Activated CD8-positive, alpha-beta T cell treated with anti-CD3 and anti-CD28 coated beads for 36 hours (primary cell): ENCODE measurements around the gene CD80. TPM values are rescaled to one million over a fixed set of nuclear protein-coding genes. Genes with fewer than 3 reads are reported as not detected.
A peak's percentile ranks its signal among the peaks of the same experiment; 100 is the strongest.

Experiments
- ATAC-seq: fragments of 200-7000 bp; cut with Tn5 transposase; one replicate; pipeline ENCODE4 v1.10.0; 2021; ENCODE audit warnings: mild to moderate bottlenecking, moderate library complexity
- CTCF ChIA-PET: fragments of 350-600 bp; sonication (Branson Sonifier 250); formaldehyde crosslinking; loops from one replicate; lab custom pipeline; 2021; ENCODE audit warnings: antibody characterized with exemption; lab: Charles Lee
- POLR2A ChIA-PET: fragments of 350-600 bp; sonication (Branson Sonifier 250); formaldehyde crosslinking; loops from one replicate; lab custom pipeline; 2021; ENCODE audit warnings: antibody characterized with exemption; lab: Charles Lee
- DNase-seq: peaks from one replicate; pipeline ENCODE4 v3.0.0-alpha.2; 2020
- H3K27ac Mint-ChIP-seq: one replicate; pipeline ENCODE4 v1.8.0; 2021; ENCODE audit warnings: mild to moderate bottlenecking, mixed read lengths
- H3K27me3 Mint-ChIP-seq: one replicate; pipeline ENCODE4 v1.8.0; 2021; ENCODE audit warnings: mixed read lengths
- H3K36me3 Mint-ChIP-seq: one replicate; pipeline ENCODE4 v1.8.0; 2021; ENCODE audit warnings: low read depth, mixed read lengths
- H3K4me1 Mint-ChIP-seq: one replicate; pipeline ENCODE4 v1.8.0; 2021; ENCODE audit warnings: low read depth, mixed read lengths
- H3K4me3 Mint-ChIP-seq: one replicate; pipeline ENCODE4 v1.8.0; 2021; ENCODE audit warnings: mild to moderate bottlenecking, moderate library complexity, mixed read lengths
- H3K9me3 Mint-ChIP-seq: one replicate; pipeline ENCODE4 v1.8.0; 2021; ENCODE audit warnings: mixed read lengths
- intact Hi-C: fragments of 100-400 bp; cut with micrococcal nuclease; formaldehyde crosslinking; loops from one replicate; pipeline ENCODE4 v1.10.0; 2022
- total RNA-seq, 2 experiments: library from RNA; stranded (reverse); gene quantifications; one replicate each; pipeline ENCODE4 v1.2.3, GENCODE V29; 2021
- TF ChIP-seq, protein P1 (sequence below): fragments of 200-600 bp; IDR thresholded peaks from one replicate; pipeline ENCODE4 v1.8.0; 2022; ENCODE audit warnings: antibody characterized with exemption, mild to moderate bottlenecking

Gene CD80
- total RNA-seq, 2 experiments from 2014 or later, result 7.1 to 10.2 TPM

DNA sequence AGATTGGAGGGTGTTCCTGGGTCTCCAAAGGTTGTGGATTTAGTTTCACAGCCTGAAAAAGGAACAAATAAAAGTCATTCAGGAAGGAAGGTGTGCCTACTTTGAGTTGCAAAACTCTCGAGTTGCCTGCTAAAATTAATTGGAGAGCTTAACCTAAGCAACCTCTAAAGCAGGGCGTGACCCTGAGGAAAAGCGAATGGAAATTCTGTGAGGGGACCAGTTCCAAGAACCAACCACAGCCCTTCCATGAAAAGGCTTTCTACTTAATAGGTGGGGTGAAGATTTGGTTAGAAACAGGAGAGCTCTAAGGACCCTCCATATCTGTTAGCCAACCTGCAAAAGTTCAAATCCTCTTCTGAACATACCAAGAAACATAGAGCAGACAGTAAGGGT is 1.5 kb downstream of the CD80 start:
- DNase-seq (peak; percentile 75), ATAC-seq (peak; percentile 8)
- TF ChIP-seq, protein P1, sequence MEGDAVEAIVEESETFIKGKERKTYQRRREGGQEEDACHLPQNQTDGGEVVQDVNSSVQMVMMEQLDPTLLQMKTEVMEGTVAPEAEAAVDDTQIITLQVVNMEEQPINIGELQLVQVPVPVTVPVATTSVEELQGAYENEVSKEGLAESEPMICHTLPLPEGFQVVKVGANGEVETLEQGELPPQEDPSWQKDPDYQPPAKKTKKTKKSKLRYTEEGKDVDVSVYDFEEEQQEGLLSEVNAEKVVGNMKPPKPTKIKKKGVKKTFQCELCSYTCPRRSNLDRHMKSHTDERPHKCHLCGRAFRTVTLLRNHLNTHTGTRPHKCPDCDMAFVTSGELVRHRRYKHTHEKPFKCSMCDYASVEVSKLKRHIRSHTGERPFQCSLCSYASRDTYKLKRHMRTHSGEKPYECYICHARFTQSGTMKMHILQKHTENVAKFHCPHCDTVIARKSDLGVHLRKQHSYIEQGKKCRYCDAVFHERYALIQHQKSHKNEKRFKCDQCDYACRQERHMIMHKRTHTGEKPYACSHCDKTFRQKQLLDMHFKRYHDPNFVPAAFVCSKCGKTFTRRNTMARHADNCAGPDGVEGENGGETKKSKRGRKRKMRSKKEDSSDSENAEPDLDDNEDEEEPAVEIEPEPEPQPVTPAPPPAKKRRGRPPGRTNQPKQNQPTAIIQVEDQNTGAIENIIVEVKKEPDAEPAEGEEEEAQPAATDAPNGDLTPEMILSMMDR, result no peak
- POLR2A ChIA-PET, result interaction anchor here (1.4 to 3.1 kb wide), 3 partner anchors 20 to 59 kb away, joined by 3 to 14 read pairs (median 4); partner anchors contain the start of gene TIMMDC1
- Mint-ChIP-seq H3K36me3 (peaks cover 16% of the 10 kb centered on the region), H3K27me3 (no peaks in the 10 kb centered on the region), H3K4me3 (peak overlapping the region; percentile 40), H3K27ac (peak overlapping the region; percentile 77), H3K4me1 (peaks cover 46% of the 10 kb centered on the region), H3K9me3 (no peaks in the 10 kb centered on the region)
- CTCF ChIA-PET, result interaction anchor here (1.5 to 3.0 kb wide), 3 partner anchors 24 to 283 kb away, joined by 5 to 12 read pairs (median 7); no protein-coding TSS in a partner anchor
- intact Hi-C loops, result loop anchor here (5.0 kb wide), 1 partner anchor 51 kb away; no protein-coding TSS in a partner anchor

DNA sequence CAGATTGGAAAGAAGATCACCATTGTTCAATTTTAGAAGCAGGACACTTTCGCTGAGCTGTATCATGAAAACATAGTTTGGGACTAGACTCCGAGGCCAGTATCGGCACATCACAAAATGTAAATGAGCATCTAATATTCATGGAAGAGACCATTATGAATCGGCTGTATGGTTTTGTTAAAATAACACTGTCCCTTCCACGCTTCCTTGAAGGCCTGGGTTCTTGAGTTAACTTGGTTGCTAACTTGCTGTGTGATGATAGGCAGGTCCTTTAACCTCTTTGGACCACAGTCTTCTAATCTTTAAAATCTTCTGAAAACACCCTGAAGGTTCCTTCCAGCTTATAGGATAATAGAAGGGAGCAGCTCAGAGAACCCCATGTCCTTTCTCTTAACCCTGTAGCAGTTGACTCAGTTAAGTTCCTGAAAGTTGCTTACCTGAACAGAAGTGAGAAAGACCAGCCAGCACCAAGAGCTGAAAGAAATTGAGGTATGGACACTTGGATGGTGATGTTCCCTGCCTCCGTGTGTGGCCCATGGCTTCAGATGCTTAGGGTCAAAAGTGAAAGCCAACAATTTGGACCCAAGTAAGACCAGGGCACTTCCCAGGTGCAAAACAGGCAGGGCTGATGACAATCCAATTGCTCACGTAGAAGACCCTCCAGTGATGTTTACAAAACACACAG is 2.1 kb downstream of the CD80 start:
- DNase-seq (no peak), ATAC-seq (no peak)
- TF ChIP-seq, protein P1, result no peak
- Mint-ChIP-seq H3K4me3 (peak overlapping the region; percentile 40), H3K4me1 (peaks cover 41% of the 10 kb centered on the region), H3K9me3 (no peaks in the 10 kb centered on the region), H3K27ac (peak overlapping the region; percentile 77), H3K27me3 (no peaks in the 10 kb centered on the region), H3K36me3 (peaks cover 16% of the 10 kb centered on the region)
- ChIA-PET CTCF (interaction anchor here (2.5 to 3.0 kb wide), 2 partner anchors 24 to 123 kb away, joined by 7 to 12 read pairs; no protein-coding TSS in a partner anchor), POLR2A (interaction anchor here (1.4 to 3.1 kb wide), 3 partner anchors 21 to 59 kb away, joined by 3 to 14 read pairs (median 4); partner anchors contain the start of gene TIMMDC1)
- intact Hi-C loops, result loop anchor here (5.0 kb wide), 1 partner anchor 50 kb away; no protein-coding TSS in a partner anchor

DNA sequence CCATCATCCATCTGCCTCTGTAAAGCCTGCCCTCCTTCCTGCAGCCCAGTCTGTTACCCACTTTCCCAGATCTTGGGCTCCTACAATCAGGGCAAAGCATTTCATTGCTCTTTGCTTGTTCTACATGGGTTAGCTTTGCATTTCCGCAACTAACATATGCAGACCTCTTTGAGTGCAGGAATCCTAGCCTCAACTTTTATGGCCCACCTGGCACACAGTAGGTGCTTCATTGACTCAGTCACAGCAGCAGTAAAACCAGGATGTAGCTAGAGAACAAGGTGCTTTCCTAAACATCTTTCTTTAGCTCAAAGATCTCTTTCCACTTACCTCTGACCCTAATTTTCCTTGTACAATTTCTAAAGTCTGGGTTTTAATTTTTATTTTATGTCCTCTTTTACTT is 3.5 kb downstream of the CD80 start:
- H3K4me3 Mint-ChIP-seq, result peak overlapping the region; percentile 40
- no peaks in the 10 kb centered on the region for H3K27me3 Mint-ChIP-seq
- H3K27ac Mint-ChIP-seq, result no peak overlapping the region
- ChIA-PET POLR2A (interaction anchor here (0.7 kb wide), 1 partner anchor 57 kb away, joined by 3 read pairs; no protein-coding TSS in a partner anchor), CTCF (interaction anchor here (2.5 kb wide), 1 partner anchor 124 kb away, joined by 7 read pairs; no protein-coding TSS in a partner anchor)
- no peaks in the 10 kb centered on the region for H3K9me3 Mint-ChIP-seq
- DNase-seq (no peak), ATAC-seq (no peak)
- peaks cover 16% of the 10 kb centered on the region for H3K36me3 Mint-ChIP-seq
- TF ChIP-seq, protein P1, result no peak
- peaks cover 39% of the 10 kb centered on the region for H3K4me1 Mint-ChIP-seq
- intact Hi-C loops, result loop anchor here (5.0 kb wide), 1 partner anchor 49 kb away; no protein-coding TSS in a partner anchor

DNA sequence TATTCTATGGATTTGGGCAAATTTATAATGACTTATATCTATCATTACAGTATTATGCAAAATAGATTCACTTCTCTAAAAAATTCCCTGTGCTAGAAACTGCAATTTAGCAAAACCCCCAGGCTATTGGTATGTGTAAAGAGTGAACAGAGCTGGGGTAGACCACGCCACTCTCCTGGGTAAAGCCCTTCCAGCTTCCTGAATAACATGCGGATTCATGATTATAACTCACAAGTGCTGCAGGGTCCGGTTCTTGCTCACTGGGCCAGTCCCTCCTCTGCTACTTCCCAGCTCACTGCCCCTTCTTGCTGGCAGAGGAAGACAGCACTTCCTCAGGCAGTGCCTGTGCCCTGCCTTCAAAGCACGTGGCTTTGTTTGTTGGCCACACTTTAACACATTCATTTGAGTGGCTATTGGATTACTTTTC is 4.1 kb downstream of the CD80 start:
- H3K4me1 Mint-ChIP-seq, result peaks cover 36% of the 10 kb centered on the region
- peak overlapping the region; percentile 40 for H3K4me3 Mint-ChIP-seq
- intact Hi-C loops, result loop anchor here (5.0 kb wide), 1 partner anchor 48 kb away; no protein-coding TSS in a partner anchor
- no peak overlapping the region for H3K27ac Mint-ChIP-seq
- TF ChIP-seq, protein P1, result no peak
- ChIA-PET CTCF (no interaction called here), POLR2A (interaction anchor here (0.7 kb wide), 1 partner anchor 56 kb away, joined by 3 read pairs; no protein-coding TSS in a partner anchor)
- H3K27me3 Mint-ChIP-seq, result no peaks in the 10 kb centered on the region
- DNase-seq (no peak), ATAC-seq (no peak)
- peaks cover 16% of the 10 kb centered on the region for H3K36me3 Mint-ChIP-seq
- no peaks in the 10 kb centered on the region for H3K9me3 Mint-ChIP-seq
